ENCODE results near the gene MRPL21.
"Not testable (repeated sequence)": the region's sequence is repeated elsewhere in the genome, so short reads cannot be mapped to it uniquely, and the experiment has no call there.

MRPL21 gene

DNA sequence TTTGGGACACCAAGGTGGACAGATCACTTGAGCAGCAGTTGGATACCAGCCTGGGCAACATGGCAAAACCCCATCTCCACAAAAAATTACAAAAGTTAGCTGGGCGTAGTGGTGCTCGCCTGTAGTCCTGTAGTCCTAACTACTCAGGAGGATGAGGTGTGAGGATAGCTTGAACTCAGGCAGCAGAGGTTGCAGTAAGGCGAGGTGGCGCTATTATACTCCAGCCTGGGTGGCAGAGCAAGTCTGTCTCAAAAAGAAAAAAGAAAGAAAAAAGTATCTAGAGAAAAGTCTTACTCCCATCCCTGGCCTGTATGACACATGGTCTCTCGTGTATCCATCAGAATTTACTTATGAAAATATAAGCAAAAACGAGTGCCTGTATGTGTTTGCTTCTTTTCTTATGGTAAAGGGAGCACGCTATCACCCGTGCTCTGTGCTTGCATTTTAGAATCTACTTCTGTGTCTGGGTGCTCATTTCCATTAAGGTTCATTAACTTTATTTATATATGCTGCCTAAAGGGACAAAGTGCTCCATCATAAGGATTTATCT, 46.5 kb downstream of the MRPL21 start:
- no peak overlapping the region for H3K9ac ChIP-seq (ENCODE audit: low read length)
- H2BK12ac ChIP-seq (ENCODE audit: low read length in 2 of 2), result no peak overlapping the region
- peaks cover 12% of the 10 kb centered on the region for H3K4me1 ChIP-seq (ENCODE audit: control insufficient read depth, insufficient read depth, low read depth, low read length)
- no peak overlapping the region for H4K8ac ChIP-seq (ENCODE audit: low read length)
- H2BK5ac ChIP-seq (ENCODE audit: low read depth, low read length, poor library complexity, severe bottlenecking), result no peak overlapping the region
- no peak overlapping the region for H3K4me2 ChIP-seq (ENCODE audit: low read length, poor library complexity, severe bottlenecking)
- no peak overlapping the region for H3K27ac ChIP-seq (ENCODE audit: low read length, poor library complexity, severe bottlenecking)
- H2BK120ac ChIP-seq (ENCODE audit: low read depth, low read length), result no peak overlapping the region
- no peaks in the 10 kb centered on the region for H3K79me1 ChIP-seq (replicated peaks; ENCODE audit: low read length, poor library complexity, severe bottlenecking)
- DNase-seq, result peak; percentile 19
- no peak overlapping the region for H2AFZ ChIP-seq (ENCODE audit: low read depth, low read length)
- no peaks in the 10 kb centered on the region for H3K9me3 ChIP-seq (ENCODE audit: control insufficient read depth, low read length)
- WGBS, result 83% methylated on average over 4 of the region's 8 CpGs
- no peaks in the 10 kb centered on the region for H3K36me3 ChIP-seq (ENCODE audit: control insufficient read depth in 1 of 2, insufficient read depth in 2 of 2, low read depth in 1 of 2, low read length in 2 of 2)
- H2BK15ac ChIP-seq (ENCODE audit: low read depth, poor library complexity, severe bottlenecking), result no peak overlapping the region
- H3K27me3 ChIP-seq (ENCODE audit: control insufficient read depth in 1 of 2, insufficient read depth in 1 of 2, low read length in 2 of 2), result peaks cover 20 to 27% of the 10 kb centered on the region in 2 experiments
- no peak overlapping the region for H3K23ac ChIP-seq (ENCODE audit: low read length in 2 of 2)
- no peak overlapping the region for H3K4me3 ChIP-seq (ENCODE audit: insufficient read depth in 1 of 2, low read depth in 1 of 2, low read length in 2 of 2)
- no peak overlapping the region for H3K18ac ChIP-seq (ENCODE audit: low read depth in 1 of 2, low read length in 2 of 2)
- H2AK5ac ChIP-seq (ENCODE audit: low read length, severe bottlenecking), result no peak overlapping the region
- H4K91ac ChIP-seq (ENCODE audit: low read length), result no peak overlapping the region
- no peak overlapping the region for H3K4ac ChIP-seq (ENCODE audit: low read depth in 1 of 2, low read length in 2 of 2)
- H3K14ac ChIP-seq (ENCODE audit: low read length in 2 of 2), result no peak overlapping the region

GRCh38 chr11:68856425-68857030, 47.1 kb downstream of the MRPL21 start:
- H3K27ac ChIP-seq (ENCODE audit: low read length, poor library complexity, severe bottlenecking); H2BK12ac ChIP-seq (ENCODE audit: low read length in 2 of 2); H4K91ac ChIP-seq (ENCODE audit: low read length); H2AK5ac ChIP-seq (ENCODE audit: low read length, severe bottlenecking); DNase-seq; H3K4ac ChIP-seq (ENCODE audit: low read depth in 1 of 2, low read length in 2 of 2); H2BK5ac ChIP-seq (ENCODE audit: low read depth, low read length, poor library complexity, severe bottlenecking); H3K14ac ChIP-seq (ENCODE audit: low read length in 2 of 2); H2AFZ ChIP-seq (ENCODE audit: low read depth, low read length); H3K23ac ChIP-seq (ENCODE audit: low read length in 2 of 2); H3K18ac ChIP-seq (ENCODE audit: low read depth in 1 of 2, low read length in 2 of 2); H3K79me1 ChIP-seq (replicated peaks; ENCODE audit: low read length, poor library complexity, severe bottlenecking); H2BK120ac ChIP-seq (ENCODE audit: low read depth, low read length); H3K9me3 ChIP-seq (ENCODE audit: control insufficient read depth, low read length); H3K4me2 ChIP-seq (ENCODE audit: low read length, poor library complexity, severe bottlenecking); H2BK15ac ChIP-seq (ENCODE audit: low read depth, poor library complexity, severe bottlenecking); H3K4me3 ChIP-seq (ENCODE audit: insufficient read depth in 1 of 2, low read depth in 1 of 2, low read length in 2 of 2); H4K8ac ChIP-seq (ENCODE audit: low read length); H3K36me3 ChIP-seq (ENCODE audit: control insufficient read depth in 1 of 2, insufficient read depth in 2 of 2, low read depth in 1 of 2, low read length in 2 of 2); H3K9ac ChIP-seq (ENCODE audit: low read length): not testable (repeated sequence)
- Histone ChIP-seq H3K4me1 (ENCODE audit: control insufficient read depth, insufficient read depth, low read depth, low read length) (peaks cover 12% of the 10 kb centered on the region), H3K27me3 (ENCODE audit: control insufficient read depth in 1 of 2, insufficient read depth in 1 of 2, low read length in 2 of 2) (peaks cover 25 to 29% of the 10 kb centered on the region in 2 experiments)
- 95% methylated on average over 20 of the region's 21 CpGs for WGBS

GRCh38 chr11:68855205-68855981, 48.2 kb downstream of the MRPL21 start:
- Histone ChIP-seq H3K9ac (ENCODE audit: low read length) (peak overlapping the region; percentile 65), H3K18ac (ENCODE audit: low read depth in 1 of 2, low read length in 2 of 2) (peak overlapping the region; percentile 53 to 64), H2BK5ac (ENCODE audit: low read depth, low read length, poor library complexity, severe bottlenecking) (no peak overlapping the region), H4K8ac (ENCODE audit: low read length) (peak overlapping the region; percentile 78), H2AK5ac (ENCODE audit: low read length, severe bottlenecking) (no peak overlapping the region), H3K4me3 (ENCODE audit: insufficient read depth in 1 of 2, low read depth in 1 of 2, low read length in 2 of 2) (peak overlapping the region; percentile 41 to 83), H3K27ac (ENCODE audit: low read length, poor library complexity, severe bottlenecking) (no peak overlapping the region), H3K14ac (ENCODE audit: low read length in 2 of 2) (peak overlapping the region in 1 of 2 experiments; percentile 88), H3K36me3 (ENCODE audit: control insufficient read depth in 1 of 2, insufficient read depth in 2 of 2, low read depth in 1 of 2, low read length in 2 of 2) (no peaks in the 10 kb centered on the region), H3K4me2 (ENCODE audit: low read length, poor library complexity, severe bottlenecking) (peak overlapping the region; percentile 90), H2BK120ac (ENCODE audit: low read depth, low read length) (no peak overlapping the region), H3K79me1 (replicated peaks; ENCODE audit: low read length, poor library complexity, severe bottlenecking) (no peaks in the 10 kb centered on the region), H3K27me3 (ENCODE audit: control insufficient read depth in 1 of 2, insufficient read depth in 1 of 2, low read length in 2 of 2) (peaks cover 25 to 36% of the 10 kb centered on the region in 2 experiments), H2AFZ (ENCODE audit: low read depth, low read length) (peak overlapping the region; percentile 54), H3K4ac (ENCODE audit: low read depth in 1 of 2, low read length in 2 of 2) (peak overlapping the region; percentile 20 to 61), H2BK12ac (ENCODE audit: low read length in 2 of 2) (peak overlapping the region in 1 of 2 experiments; percentile 61), H3K4me1 (ENCODE audit: control insufficient read depth, insufficient read depth, low read depth, low read length) (peaks cover 12% of the 10 kb centered on the region), H3K23ac (ENCODE audit: low read length in 2 of 2) (peak overlapping the region in 1 of 2 experiments; percentile 20), H2BK15ac (ENCODE audit: low read depth, poor library complexity, severe bottlenecking) (peak overlapping the region; percentile 91), H4K91ac (ENCODE audit: low read length) (peak overlapping the region; percentile 31), H3K9me3 (ENCODE audit: control insufficient read depth, low read length) (no peaks in the 10 kb centered on the region)
- no peak for DNase-seq
- WGBS, result 7% methylated on average over 50 of the region's 62 CpGs

Data from mesenchymal stem cell (in vitro differentiated cells and primary cell).